IPS-11a (cell line): ENCODE results near the gene ABCA13.

Experiments
- H3K4me3 ChIP-seq: one replicate; pipeline ENCODE4 v1.5.1; 2013; ENCODE audit warnings: low read depth, low read length, control low read depth

The ABCA13 gene

GRCh38 chr7:48426331-48426965, 255.2 kb downstream of the ABCA13 start:
- H3K4me3 ChIP-seq: no peak overlapping the region

GRCh38 chr7:48426966-48427555, 255.8 kb downstream of the ABCA13 start:
- no peak overlapping the region for H3K4me3 ChIP-seq

GRCh38 chr7:48427671-48428070, 256.4 kb downstream of the ABCA13 start:
- no peak overlapping the region for H3K4me3 ChIP-seq

GRCh38 chr7:48428091-48428684, 256.9 kb downstream of the ABCA13 start:
- no peak overlapping the region for H3K4me3 ChIP-seq

GRCh38 chr7:48429117-48429516, 257.9 kb downstream of the ABCA13 start:
- no peak overlapping the region for H3K4me3 ChIP-seq

GRCh38 chr7:48438206-48438605, 266.9 kb downstream of the ABCA13 start:
- H3K4me3 ChIP-seq: no peak overlapping the region

GRCh38 chr7:48441848-48442492, 270.7 kb downstream of the ABCA13 start:
- no peak overlapping the region for H3K4me3 ChIP-seq

- H3K4me3 ChIP-seq: no peak overlapping the region
Measured at GRCh38 chr7:48443051-48443450, 271.8 kb downstream of the ABCA13 start.

- H3K4me3 ChIP-seq: no peak overlapping the region
Measured at GRCh38 chr7:48446721-48447120, 275.5 kb downstream of the ABCA13 start.

- no peak overlapping the region for H3K4me3 ChIP-seq
Measured at GRCh38 chr7:48452218-48452617, 281.0 kb downstream of the ABCA13 start.

- H3K4me3 ChIP-seq: no peak overlapping the region
Measured at GRCh38 chr7:48454750-48455192, 283.5 kb downstream of the ABCA13 start.

GRCh38 chr7:48455363-48455762, 284.1 kb downstream of the ABCA13 start:
- H3K4me3 ChIP-seq: no peak overlapping the region

- H3K4me3 ChIP-seq: no peak overlapping the region
Measured at GRCh38 chr7:48458701-48459524, 287.7 kb downstream of the ABCA13 start.

- H3K4me3 ChIP-seq: no peak overlapping the region
Measured at GRCh38 chr7:48466713-48467112, 295.5 kb downstream of the ABCA13 start.

- H3K4me3 ChIP-seq: no peak overlapping the region
Measured at GRCh38 chr7:48471196-48471595, 299.9 kb downstream of the ABCA13 start.

GRCh38 chr7:48472640-48473039, 301.4 kb downstream of the ABCA13 start:
- H3K4me3 ChIP-seq: no peak overlapping the region

GRCh38 chr7:48473205-48473865, 302.1 kb downstream of the ABCA13 start:
- no peak overlapping the region for H3K4me3 ChIP-seq

- H3K4me3 ChIP-seq: no peak overlapping the region
Measured at GRCh38 chr7:48481235-48481634, 310.0 kb downstream of the ABCA13 start.

GRCh38 chr7:48497521-48497920, 326.3 kb downstream of the ABCA13 start:
- H3K4me3 ChIP-seq: no peak overlapping the region

- no peak overlapping the region for H3K4me3 ChIP-seq
Measured at GRCh38 chr7:48502021-48502420, 330.8 kb downstream of the ABCA13 start.

GRCh38 chr7:48505051-48505450, 333.8 kb downstream of the ABCA13 start:
- no peak overlapping the region for H3K4me3 ChIP-seq
